GM23248 (cell line): ENCODE data around the gene ATF5.
"Not testable (repeated sequence)": the region's sequence is repeated elsewhere in the genome, so short reads cannot be mapped to it uniquely, and the experiment has no call there.

Experiments
- EZH2 ChIP-seq: fragments of 200-600 bp; sonication (generic); IDR thresholded peaks from 2 replicates; pipeline ENCODE4 v1.6.1; 2018; ENCODE audit warnings: antibody characterized with exemption, mild to moderate bottlenecking; ENCODE audit not compliant: insufficient read depth, poor library complexity, severe bottlenecking
- EZH2phosphoT487 ChIP-seq: fragments of 200-600 bp; sonication (generic); IDR thresholded peaks from 2 replicates; pipeline ENCODE4 v1.6.1; 2018; ENCODE audit warnings: antibody characterized with exemption, moderate library complexity, mild to moderate bottlenecking, low read depth; ENCODE audit not compliant: insufficient read depth

DNA sequence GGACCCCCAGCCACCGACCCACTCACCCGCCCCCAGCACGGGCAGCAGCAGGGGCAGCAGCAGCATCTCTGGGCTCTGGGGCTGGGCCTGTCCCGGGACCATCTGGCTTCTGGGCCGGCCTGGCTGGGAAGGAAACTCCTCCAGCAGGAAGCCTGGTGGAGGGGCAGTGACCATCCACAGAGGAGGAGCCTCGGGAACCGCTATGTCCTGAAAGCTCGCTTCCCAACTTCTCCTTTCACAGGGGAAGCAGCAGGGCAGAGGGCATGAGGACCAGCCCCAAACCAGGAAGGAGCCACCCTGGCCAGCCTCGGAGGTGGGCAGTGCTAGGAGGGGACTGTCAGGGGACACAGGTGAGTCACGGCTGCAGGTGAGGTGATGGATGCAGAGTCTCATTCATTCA is 32.0 kb downstream of the ATF5 start, which contains the start of gene SIGLEC11:
- not testable (repeated sequence) for TF ChIP-seq EZH2, EZH2phosphoT487
